Activated T-helper 1 cell treated with anti-CD3 and anti-CD28 coated beads, Interleukin-2, amount 50 U/mL, for 16 hours (primary cell): ENCODE results near the gene TMBIM6.

Source experiments
- DNase-seq, 2 donors: peaks; one replicate each; pipeline ENCODE4 v3.0.0-alpha.2; 2020; ENCODE audit warnings: low read depth in 1 of 2, low spot score in 1 of 2

Gene TMBIM6

DNA sequence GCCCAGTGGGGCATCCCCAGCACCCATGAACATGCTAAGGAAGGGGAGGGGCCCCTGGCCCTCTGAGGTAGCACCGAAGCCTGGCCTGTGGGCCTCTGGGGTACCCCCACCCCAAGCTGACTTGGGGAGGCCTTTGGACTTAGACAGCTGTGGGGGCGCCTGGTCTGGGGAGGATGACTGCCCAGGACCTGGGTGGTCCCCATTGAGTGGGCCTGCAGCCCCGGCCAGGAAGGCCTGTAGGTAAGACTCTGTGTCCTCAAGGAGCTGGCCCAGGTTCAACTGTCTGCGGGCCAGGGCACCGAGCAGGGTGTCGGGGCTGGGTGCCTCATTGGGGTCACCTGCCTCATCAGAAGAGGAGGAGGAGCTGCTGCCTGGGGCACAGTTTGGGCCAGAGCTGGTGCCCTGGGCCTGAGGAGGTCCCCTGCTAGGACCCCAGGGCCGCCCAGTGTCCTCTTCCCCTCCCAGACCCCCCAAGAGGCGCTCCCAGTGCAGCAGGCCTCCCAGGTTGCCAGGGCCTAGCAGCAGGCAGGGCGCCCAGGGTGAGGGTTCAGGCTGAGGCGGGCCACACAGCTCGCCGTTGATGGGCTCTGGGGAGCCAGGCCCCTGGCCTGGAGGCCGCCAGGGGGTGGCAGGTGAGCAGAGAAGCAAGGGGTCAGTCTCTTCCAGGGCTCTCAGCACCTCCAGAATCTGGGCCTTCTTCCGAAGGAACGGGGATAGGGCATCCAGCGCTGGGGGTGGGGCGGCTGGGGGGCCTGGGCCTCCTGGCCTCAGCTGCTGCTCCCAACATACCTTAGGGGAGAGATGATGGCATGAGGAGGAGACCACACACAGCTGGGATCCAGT is 55.5 kb downstream of the TMBIM6 start:
- DNase-seq: no peak

DNA sequence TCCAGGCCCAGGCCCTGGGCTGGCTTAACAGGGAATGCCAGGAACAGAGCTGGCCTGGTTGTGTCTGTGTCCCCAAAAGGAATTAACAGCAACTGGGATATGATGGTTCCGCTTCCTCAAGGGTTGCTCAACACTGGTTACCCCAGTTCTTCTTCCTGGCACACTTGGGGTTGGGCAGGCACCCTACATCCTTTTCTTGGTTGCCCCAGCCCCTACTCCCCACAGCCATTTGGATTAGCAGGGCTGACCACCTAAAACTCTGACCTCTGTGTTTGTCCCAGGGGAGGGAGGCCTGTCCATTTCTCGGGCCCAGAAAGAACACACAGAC is 56.1 kb downstream of the TMBIM6 start:
- DNase-seq: no peak

DNA sequence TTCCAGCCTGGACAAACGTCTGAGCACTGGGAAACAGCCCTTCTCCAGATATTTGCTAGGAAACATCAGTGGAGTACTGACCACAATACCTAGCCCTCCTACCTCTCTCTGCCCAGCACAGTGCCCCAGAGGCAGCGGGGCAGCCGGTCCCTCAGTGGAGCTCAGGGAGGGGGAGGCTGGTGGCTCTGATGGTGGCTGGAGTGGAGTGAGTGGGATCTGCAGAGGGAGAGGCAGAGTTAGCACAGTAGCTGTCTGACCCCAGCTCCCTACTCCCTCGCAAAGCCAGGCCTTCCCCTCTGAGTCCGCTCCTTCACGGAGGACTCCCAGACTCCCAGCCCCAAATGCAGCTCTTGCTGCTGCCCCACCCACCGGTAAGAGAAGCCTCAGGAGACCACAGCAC is 56.9 kb downstream of the TMBIM6 start:
- DNase-seq: no peak

DNA sequence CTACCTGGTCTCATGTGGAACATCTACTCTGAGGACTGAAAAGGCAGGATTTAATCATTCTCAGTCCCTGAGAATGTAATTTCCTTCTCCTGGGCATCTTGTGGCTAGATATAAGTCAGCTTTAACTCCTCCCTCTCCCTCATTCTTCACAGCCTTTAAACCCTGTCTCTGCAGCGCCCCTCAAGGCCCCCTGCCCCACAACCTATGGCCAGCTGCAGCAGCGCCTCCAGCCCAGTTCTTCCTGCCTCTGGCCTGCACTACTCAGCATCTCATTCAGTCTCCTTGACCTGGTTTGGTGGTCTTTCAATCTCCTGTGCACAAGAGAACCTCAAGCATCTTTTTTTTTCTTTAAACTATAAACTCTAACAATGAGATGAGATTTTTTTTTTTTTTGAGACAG is 57.6 kb downstream of the TMBIM6 start:
- no peak for DNase-seq

DNA sequence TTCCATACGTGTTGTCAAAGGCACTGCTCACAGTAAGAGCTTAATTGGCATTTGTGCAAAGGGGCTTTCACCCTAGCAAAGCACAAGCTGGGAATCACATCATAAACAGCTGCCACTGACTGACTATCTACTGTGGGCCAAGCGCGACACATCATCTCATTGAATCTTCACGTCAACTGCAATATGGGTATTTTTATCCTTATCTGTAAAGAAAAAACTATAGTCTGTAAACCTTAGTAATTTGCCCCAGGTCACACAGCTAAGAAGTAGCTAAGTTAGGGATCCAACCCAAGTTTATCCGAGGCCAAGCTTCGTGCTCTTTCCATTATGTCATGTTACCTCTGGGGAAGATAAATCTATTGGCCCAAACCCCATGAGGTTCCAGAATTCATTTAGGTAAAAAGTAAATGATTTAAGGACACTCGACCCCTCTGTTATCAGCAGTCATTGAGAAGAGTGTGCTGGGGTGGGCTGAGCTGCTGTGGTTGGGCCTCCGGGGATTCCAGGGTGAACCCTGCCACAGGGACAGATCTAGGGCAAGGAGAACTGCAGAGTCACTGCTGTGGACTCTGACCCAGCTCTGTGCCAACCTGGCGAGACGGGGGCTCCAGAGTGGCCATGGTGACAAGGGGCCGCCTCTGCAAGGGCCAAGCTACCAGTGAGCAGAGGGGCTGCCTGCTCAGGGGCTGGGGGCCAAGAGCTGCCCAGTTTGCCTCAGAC is 59.2 kb downstream of the TMBIM6 start:
- no peak for DNase-seq

DNA sequence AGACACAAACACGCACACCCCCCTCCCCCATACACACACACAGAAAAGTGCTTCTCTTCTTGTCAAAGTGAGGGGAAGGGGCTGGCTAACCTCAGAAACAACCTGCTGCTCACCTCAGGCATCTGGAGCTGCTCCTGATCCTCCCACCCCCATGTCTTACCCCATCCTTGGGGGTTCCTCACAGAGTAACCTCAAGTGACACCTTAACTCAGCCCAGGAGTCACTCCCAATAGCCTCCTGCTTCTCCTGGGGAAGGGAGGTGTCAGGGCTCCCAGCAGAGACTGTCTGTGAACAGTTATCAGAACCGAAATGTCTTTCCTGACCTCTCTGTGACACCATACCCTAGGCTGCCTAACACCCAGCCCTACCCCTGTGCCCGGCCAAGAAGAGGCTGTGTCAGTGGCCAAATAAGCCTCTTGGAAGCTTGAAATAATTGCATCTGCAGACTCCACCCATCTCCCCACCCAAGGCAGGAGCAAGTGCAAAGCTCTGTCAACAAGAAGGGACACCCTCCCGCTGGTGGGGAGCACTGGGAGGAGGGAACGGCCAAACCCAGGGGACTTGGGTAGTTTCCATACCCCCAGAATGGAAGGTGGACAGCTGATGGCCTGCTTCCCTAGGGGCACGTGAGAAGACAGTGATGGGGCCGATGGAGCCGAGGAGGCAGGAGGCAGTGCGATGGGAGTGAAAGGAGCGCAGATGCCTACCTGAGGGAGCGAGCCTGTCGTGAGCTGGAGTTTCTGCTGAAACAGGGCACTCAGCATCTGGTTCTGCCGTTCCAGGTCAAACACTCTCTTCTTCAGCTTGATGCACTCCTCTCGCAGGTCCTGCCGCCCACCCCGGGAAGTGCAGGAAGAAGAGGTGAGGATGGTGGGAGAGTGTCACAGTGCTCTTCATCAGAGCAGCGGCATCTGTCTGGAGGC is 60.0 kb downstream of the TMBIM6 start:
- DNase-seq: no peak

DNA sequence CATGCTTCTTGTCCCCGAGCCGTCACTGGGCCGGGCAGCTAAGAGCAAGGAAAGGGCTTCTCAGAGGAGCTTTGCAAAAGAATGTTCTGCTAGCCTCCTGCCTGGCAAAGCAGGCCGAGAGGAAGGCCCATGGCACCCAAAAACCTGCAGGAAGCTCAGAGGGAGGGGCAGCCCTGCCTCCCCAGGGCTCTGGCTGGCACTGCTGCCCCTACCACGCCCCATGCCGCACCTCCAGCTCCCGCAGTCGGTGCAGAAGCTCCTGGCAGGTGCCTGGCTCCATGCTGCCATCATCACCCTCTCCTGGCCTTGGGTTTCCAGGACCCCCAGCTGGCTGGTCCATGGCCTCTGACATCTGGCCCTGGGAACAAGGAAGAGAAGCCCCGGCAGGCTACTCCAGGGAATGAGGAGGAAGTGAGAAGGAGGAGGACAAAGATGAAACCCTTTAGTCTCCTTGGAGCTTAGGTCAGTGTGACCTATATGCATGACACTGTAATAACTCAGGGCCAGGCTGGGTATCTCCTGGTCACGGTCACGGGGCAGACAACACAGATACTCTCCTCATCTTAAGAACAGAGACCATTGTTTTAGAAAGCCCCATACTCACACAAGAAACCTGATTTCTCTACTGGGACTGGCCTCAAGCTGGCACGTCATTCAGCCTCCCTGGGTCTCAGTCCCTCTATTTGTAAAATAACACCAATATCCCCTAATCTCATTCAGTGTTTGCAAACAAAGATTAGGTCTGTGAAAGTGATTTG is 62.5 kb downstream of the TMBIM6 start:
- no peak for DNase-seq

DNA sequence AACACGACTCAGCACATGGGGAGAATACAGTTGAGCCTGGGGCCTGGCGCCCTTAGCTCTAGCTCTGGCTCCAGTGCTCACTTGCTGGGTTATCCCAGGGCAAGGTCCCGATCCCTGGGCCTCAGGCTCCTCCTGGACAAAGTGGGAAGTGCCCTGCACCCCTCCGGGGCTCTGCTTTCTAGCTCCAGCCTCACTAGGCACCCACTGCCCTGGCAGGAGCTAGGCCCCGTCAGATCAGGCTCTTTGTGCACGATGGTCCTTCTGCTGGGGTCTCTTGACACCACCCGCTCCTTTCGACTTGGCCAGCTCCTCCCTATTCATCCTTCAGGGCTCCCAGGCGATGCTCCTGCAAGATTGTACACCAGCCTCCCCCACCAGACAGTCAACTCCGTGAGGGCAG is 63.5 kb downstream of the TMBIM6 start:
- no peak for DNase-seq

DNA sequence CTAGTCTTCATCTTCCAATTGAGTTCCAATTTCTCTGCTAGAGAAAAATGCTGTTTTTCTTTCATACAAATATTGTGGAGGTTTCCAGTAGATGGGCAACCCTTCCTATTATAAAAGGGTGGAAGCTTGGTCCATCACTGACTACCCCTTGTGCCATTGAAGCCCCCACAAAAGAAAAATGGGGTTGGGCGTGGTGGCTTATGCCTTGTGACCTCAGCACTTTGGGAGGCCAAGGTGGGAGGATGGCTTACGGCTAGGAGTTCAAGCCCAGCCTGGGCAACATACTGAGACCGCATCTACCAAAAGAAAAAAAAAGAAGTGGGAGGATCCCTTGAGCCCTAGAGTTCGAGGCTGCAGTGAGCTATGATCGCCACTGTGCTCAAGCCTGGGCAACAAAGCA is 64.1 kb downstream of the TMBIM6 start:
- no peak for DNase-seq

DNA sequence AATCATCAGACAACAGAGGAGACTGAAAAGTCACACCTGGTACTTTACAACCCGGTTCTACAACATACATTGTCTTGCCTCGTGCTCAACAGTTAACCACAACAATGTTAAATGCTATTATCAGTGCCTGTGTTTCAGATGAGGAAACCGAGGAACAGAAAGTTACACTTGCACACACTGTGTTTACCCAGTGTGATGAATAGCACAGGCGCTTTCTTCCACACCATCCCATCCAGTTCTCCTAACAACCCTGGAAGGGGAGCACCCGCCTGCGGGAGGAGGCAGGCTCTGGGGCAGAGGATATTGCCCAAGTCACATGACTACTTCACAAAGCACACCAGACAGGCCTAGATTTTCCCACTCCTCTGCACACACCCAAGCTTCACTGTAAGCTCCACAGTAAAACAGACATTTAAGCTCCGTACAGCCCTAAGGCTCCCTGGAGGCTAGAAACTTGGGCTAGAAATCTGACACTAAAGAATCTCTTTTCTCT is 65.0 kb downstream of the TMBIM6 start:
- no peak for DNase-seq

DNA sequence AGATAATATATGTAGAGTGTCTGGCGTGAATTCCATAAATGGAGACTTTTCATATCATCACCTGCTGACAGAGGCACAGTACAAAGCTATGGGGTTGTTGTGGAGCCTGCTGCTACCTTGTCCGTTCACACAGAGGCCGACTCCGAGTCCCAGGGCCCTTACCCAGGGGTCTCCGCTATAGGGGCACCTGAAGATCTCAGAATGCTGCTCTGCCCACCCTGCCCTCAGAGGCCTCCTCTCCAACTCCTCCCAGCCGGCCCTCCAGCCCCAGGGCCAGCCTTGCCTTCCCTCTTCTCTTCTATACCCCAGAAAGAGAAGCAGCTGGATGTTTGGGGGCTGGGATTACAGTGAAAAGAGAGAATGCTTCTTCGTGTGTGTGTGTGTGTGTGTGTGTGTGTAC is 65.5 kb downstream of the TMBIM6 start:
- no peak for DNase-seq

DNA sequence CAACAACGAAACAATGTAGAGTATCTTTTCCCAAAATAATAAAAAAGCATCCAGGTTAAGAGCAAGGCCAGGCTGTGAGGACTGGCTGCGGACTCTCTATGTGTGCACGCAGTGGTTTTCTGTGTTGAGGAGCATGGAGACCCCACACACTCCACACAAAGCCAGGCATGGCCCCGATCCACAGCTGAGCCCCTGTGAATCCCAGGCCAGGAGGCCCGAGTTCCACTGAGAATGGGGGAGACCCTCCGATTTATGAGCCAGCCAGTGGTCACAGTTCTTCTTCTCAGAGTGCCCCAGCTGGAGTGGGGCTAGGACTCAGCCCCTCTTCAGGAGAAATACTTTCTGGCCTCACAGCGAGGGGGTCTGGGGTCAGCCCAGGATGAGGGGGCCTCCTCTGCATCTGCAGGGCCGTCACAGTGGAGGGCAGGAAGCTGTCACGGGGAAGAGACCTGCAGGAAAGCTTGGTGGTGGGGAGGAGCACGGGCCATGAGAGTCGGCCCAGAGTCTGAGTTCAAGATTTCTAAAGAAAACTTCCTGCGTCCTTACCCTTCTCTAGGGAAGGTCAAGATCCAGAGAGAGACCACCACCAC is 66.7 kb downstream of the TMBIM6 start:
- no peak for DNase-seq

DNA sequence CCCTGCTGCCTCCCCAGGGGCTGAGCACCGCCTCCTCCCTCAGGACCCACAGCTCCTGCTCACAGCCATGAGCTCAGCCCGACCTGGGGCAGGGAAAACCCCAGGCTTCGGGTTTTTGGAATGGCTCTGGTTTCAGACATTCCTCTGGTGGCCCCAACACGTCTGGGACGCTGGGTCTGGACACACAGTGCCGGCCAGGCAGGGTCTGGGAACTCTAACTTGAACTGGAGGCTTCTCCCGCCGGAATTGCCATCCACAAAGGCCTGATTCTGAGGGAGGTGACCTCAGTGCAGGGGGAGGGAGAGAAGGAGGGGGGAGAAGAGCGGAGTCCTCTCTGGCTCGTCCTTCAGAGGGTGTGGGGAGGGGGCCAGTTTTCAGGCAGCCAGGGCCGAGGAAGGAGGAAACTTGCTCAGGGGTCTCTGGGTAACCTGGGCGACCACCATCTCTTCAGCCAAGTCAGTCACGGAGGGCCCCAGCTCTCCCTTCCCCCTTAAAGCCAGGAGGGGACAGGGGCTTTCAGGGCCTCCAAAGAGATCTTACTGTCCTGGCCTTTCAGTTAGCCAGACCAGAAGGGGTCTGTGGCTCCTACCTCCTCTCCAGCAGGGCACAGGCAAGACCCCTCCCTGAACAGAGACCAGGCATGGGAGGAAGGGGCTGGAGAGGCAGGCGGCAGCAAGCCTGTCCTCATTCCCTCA is 67.5 kb downstream of the TMBIM6 start:
- DNase-seq: no peak

DNA sequence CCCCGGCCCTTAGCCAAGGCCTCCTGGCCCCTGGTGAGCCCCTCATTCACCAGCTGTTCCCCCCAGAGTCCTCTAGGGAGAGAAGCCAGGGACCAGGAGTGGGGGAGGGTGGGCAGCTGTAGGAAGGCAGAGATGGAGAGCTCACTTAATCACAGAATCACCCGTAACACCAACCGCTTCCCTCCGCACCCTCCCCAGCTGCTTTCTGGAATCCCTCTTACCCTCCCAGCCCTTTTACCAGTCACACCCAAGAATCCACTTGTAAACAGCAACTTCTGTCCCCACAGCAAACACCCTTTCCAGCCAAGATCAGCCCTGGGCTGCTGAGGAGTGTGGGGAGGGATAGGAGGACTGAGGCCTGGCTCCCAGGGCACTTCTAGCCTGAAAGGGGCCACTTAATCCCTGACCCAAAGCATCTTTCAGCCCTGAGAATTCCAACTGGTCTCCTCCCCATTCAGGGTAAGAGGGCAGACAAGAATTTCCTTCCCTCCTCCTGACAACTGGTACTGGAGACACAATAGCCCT is 68.1 kb downstream of the TMBIM6 start:
- no peak for DNase-seq

DNA sequence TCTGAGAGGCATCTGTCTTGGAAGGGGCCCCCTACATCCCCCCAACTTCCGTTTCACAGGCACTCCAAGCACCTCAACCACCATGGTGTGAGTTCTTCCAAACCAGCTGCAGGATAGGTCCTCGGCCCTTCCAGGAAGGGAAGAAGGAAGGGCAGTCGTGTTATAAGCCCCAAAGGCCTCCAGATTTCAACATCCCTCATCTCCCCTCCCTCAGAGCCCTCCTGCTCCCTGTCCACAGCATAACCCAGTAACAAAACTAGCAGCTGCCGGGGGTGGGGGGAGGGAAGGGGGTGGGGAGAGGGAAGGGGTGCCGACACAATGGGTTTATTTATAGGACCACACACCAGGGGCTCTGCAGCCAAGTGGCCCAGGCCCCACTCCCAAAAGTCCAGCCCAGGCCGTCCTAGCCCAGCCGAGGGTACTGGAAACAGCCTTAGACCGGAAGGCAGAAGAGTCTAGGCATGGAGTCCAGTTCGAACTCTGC is 68.6 kb downstream of the TMBIM6 start:
- DNase-seq: no peak

DNA sequence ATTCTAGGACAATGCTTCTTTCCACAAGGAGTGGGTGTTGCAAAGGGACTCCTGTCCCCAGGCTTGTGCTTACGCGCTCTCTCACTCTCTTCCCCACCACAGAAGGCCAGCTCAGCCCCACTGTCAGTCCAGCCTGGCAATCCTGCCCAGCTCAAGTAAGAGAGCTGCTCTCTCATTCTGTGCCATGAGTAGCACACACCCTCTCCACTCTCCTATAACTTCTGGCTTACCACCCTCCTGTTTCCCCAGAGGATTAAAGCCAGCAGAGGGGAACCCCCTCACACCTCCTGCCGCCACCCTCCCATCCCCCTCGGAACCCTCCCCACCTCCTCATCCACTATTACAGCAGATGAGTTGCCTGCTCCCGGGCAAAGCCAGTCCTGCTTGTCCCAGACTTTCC is 69.8 kb downstream of the TMBIM6 start:
- no peak for DNase-seq

DNA sequence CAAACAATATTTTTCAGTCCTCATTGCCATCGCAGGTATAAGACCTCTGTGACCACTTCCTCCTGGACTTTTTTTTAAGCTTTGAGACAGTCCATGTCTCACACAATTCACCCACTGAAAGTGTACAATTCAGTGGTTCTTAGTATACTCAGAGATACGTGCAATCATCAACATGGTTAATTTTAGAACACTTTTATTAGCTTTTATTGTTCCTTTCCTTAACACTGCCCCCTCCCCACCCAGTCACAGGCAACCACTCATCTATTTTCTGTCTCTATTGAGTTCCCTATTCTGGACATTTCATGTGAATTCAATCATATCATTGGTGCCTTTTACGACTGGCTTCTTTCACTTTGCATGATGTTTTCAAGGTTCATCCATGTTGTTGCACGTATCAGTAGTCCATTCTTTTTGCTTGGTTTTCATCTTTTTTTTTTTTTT is 70.6 kb downstream of the TMBIM6 start:
- DNase-seq: no peak

DNA sequence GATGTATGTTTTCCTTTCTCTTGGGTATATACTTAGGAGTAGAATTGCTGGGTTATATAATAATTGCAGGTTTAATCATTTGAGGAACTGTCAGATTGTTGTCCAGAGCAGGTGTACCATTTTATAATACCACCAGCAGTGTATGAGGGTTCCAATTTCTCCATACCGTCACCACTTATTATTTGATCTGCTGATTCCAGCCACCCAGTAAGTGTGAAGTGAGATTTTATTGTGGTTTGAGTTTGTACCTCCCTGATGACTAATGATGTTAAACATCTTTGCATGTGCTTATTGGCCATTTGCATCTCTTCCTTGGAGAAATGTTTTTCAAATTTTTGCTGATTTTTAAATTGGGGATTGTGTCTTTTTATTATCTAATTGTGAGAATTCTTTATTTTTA is 71.8 kb downstream of the TMBIM6 start:
- DNase-seq: no peak
